SK-N-SH treated with all-trans-retinoic acid at 6 μM for 48 hours (cell line): ENCODE results near the gene MED27.

Experiments
- ATAC-seq: fragments of 200-7000 bp; cut with Tn5 transposase; 3 replicates; pipeline ENCODE4 v1.9.1; 2020; ENCODE audit warnings: mild to moderate bottlenecking, moderate library complexity
- ARNTL ChIP-seq: fragments of 450-650 bp; formaldehyde crosslinking; IDR thresholded peaks from 2 replicates; pipeline ENCODE4 v1.5.0; 2020; ENCODE audit warnings: low read depth, mild to moderate bottlenecking, moderate library complexity, borderline replicate concordance
- BACH2 ChIP-seq: fragments of 250-450 bp; sonication (Bioruptor Pico); IDR thresholded peaks from 2 replicates; pipeline ENCODE4 v1.9.0; 2021; ENCODE audit warnings: mild to moderate bottlenecking, borderline replicate concordance
- ESRRG ChIP-seq: fragments of 250-450 bp; sonication (Bioruptor Pico); IDR thresholded peaks from 2 replicates; pipeline ENCODE4 v1.6.1; 2021; ENCODE audit warnings: mild to moderate bottlenecking
- GLIS3 ChIP-seq: fragments of 250-450 bp; sonication (Bioruptor Pico); IDR thresholded peaks from 2 replicates; pipeline ENCODE4 v1.5.0; 2020; ENCODE audit warnings: mild to moderate bottlenecking, moderate library complexity
- OSR1 ChIP-seq: fragments of 250-450 bp; sonication (Bioruptor Pico); IDR thresholded peaks from 2 replicates; pipeline ENCODE4 v1.8.0; 2022; ENCODE audit warnings: moderate library complexity, mild to moderate bottlenecking, inconsistent platforms
- PPARA ChIP-seq: fragments of 250-450 bp; sonication (Bioruptor Pico); IDR thresholded peaks from 2 replicates; pipeline ENCODE4 v1.5.0; 2020; ENCODE audit warnings: mild to moderate bottlenecking, borderline replicate concordance
- SNAI2 ChIP-seq: fragments of 250-450 bp; sonication (Bioruptor Pico); IDR thresholded peaks from 2 replicates; pipeline ENCODE4 v1.5.0; 2020; ENCODE audit warnings: mild to moderate bottlenecking, moderate library complexity
- TCF4 ChIP-seq: fragments of 250-450 bp; sonication (Bioruptor Pico); IDR thresholded peaks from 2 replicates; pipeline ENCODE4 v1.8.0; 2021; ENCODE audit warnings: mild to moderate bottlenecking, moderate library complexity, borderline replicate concordance
- TOX ChIP-seq: fragments of 250-450 bp; sonication (Bioruptor Pico); IDR thresholded peaks from 2 replicates; pipeline ENCODE4 v1.8.0; 2021; ENCODE audit warnings: mild to moderate bottlenecking, moderate library complexity, borderline replicate concordance
- ZC3H10 ChIP-seq: fragments of 250-450 bp; sonication (Bioruptor Pico); IDR thresholded peaks from 2 replicates; pipeline ENCODE4 v1.5.1; 2021; ENCODE audit warnings: mild to moderate bottlenecking, moderate library complexity
- ZFP3 ChIP-seq: fragments of 250-450 bp; sonication (Bioruptor Pico); IDR thresholded peaks from 2 replicates; pipeline ENCODE4 v1.5.0; 2020; ENCODE audit warnings: mild to moderate bottlenecking, moderate library complexity
- ZNF565 ChIP-seq: fragments of 450-650 bp; formaldehyde crosslinking; conservative IDR thresholded peaks from 2 replicates; pipeline ENCODE4 v1.5.0; 2020; ENCODE audit warnings: low read depth, mild to moderate bottlenecking, moderate library complexity
- ZNF70 ChIP-seq: fragments of 450-650 bp; formaldehyde crosslinking; IDR thresholded peaks from 2 replicates; pipeline ENCODE4 v1.5.0; 2020; ENCODE audit warnings: mild to moderate bottlenecking, moderate library complexity
- ZNF8 ChIP-seq: fragments of 450-650 bp; formaldehyde crosslinking; IDR thresholded peaks from 2 replicates; pipeline ENCODE4 v1.5.0; 2020; ENCODE audit warnings: mild to moderate bottlenecking, moderate library complexity
- TF ChIP-seq, protein P1 (sequence below): fragments of 250-450 bp; sonication (Bioruptor Pico); IDR thresholded peaks from 2 replicates; pipeline ENCODE4 v1.5.1; 2020; ENCODE audit warnings: low read depth, mild to moderate bottlenecking, moderate library complexity
- TF ChIP-seq, protein P2 (sequence below): fragments of 250-450 bp; sonication (Bioruptor Pico); IDR thresholded peaks from 2 replicates; pipeline ENCODE4 v1.8.0; 2020; ENCODE audit warnings: mild to moderate bottlenecking, moderate library complexity, borderline replicate concordance
- TF ChIP-seq, protein P3 (sequence below): fragments of 250-450 bp; sonication (Bioruptor Pico); IDR thresholded peaks from 2 replicates; pipeline ENCODE4 v1.8.0; 2021; ENCODE audit warnings: low read depth, mild to moderate bottlenecking, moderate library complexity, borderline replicate concordance
- TF ChIP-seq, protein P4 (sequence below): fragments of 250-450 bp; sonication (Bioruptor Pico); IDR thresholded peaks from 2 replicates; pipeline ENCODE4 v1.5.1; 2021; ENCODE audit warnings: mild to moderate bottlenecking, moderate library complexity
- TF ChIP-seq, protein P5 (sequence below): fragments of 250-450 bp; sonication (Bioruptor Pico); IDR thresholded peaks from 2 replicates; pipeline ENCODE4 v1.5.0; 2020; ENCODE audit warnings: mild to moderate bottlenecking, moderate library complexity

The MED27 gene

DNA sequence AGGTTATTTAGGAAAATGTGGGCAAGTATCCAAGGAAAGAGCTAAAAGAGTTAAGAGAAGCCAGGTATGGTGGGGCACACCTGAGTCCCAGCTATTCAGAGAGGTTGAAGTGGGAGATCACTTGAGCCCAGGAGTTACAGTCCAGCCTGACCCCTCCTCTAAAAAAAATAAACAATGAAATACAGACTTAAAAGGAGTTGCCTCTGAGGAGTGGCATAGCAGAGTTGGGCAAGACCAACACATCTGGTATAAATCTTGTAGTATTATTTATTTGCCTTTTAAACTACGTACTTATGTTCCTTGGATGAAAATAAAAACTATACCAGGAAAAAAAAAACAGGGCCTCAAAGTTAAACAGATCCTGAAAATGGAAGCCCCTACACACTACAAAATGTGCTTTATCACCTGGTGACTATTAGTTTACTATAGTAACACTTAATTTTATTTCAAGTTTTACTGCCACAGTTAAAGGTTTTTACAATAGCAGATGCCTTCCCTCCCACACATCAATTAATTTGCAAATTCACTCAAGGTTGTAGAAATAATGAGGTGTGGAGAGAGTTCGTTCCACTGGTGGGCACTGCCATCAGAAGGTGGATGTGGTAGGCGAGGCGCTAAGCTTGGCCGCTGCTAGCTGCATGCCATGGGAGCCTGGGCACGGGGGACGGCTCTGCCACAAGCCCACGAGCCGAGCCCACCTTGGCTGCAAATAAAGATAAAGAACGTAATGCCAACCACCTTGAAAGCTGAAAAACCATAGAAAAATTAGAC, 48.0 kb downstream of the MED27 start:
- no peak for ATAC-seq
- TF ChIP-seq TCF4 (CRISPR knock-in tag), result no peak
- TF ChIP-seq, all 23 proteins: peak for 0

DNA sequence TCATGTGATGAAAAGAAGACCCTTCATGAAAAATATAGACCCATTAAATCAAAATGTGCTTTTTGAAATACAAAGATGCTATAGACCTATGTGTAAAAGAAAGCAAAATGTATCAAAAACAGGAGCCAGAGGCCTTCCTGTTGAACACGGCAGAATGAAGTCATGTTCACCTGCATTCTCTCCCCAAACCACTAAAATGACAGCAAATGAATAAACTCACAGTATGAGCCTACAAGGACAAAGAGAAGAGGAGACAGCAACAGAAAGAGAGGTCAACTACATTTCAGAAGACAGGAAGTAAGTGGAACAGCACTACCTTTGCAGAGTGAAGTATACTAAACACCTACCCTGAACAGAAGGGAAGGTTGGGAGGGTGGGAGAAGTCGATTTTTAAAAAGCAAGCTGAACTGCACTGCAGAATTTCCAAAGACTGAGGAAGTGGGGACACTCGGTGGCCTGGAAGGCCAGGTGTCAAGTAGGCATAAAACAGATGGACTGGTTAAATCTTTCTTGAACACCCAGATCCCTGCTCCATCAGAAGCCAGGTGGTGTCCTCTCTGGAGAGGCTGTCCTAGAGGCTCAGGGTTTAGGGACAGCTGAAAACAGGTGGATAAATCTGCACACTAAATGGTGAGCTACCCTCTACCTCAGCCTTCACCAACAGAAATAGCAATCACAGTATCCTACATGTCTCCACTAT, 48.9 kb downstream of the MED27 start:
- no peak for ATAC-seq
- TF ChIP-seq BACH2 (CRISPR knock-in tag), result no peak
- TF ChIP-seq ESRRG (CRISPR knock-in tag), result no peak
- no peak for TF ChIP-seq OSR1
- no peak for TF ChIP-seq ZC3H10 (CRISPR knock-in tag)
- no peak for TF ChIP-seq PPARA (CRISPR knock-in tag)
- TF ChIP-seq ZNF70 (CRISPR knock-in tag), result no peak
- TF ChIP-seq, protein P1, sequence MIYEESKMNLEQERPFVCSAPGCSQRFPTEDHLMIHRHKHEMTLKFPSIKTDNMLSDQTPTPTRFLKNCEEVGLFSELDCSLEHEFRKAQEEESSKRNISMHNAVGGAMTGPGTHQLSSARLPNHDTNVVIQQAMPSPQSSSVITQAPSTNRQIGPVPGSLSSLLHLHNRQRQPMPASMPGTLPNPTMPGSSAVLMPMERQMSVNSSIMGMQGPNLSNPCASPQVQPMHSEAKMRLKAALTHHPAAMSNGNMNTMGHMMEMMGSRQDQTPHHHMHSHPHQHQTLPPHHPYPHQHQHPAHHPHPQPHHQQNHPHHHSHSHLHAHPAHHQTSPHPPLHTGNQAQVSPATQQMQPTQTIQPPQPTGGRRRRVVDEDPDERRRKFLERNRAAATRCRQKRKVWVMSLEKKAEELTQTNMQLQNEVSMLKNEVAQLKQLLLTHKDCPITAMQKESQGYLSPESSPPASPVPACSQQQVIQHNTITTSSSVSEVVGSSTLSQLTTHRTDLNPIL (CRISPR knock-in tag), result no peak
- no peak for TF ChIP-seq SNAI2 (CRISPR knock-in tag)
- TF ChIP-seq GLIS3 (CRISPR knock-in tag), result no peak
- TF ChIP-seq ZFP3 (CRISPR knock-in tag), result no peak
- TF ChIP-seq ARNTL (CRISPR knock-in tag), result no peak
- TF ChIP-seq, protein P2, sequence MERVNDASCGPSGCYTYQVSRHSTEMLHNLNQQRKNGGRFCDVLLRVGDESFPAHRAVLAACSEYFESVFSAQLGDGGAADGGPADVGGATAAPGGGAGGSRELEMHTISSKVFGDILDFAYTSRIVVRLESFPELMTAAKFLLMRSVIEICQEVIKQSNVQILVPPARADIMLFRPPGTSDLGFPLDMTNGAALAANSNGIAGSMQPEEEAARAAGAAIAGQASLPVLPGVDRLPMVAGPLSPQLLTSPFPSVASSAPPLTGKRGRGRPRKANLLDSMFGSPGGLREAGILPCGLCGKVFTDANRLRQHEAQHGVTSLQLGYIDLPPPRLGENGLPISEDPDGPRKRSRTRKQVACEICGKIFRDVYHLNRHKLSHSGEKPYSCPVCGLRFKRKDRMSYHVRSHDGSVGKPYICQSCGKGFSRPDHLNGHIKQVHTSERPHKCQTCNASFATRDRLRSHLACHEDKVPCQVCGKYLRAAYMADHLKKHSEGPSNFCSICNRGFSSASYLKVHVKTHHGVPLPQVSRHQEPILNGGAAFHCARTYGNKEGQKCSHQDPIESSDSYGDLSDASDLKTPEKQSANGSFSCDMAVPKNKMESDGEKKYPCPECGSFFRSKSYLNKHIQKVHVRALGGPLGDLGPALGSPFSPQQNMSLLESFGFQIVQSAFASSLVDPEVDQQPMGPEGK, result no peak
- TF ChIP-seq ZNF8 (CRISPR knock-in tag), result no peak
- TF ChIP-seq, protein P3, sequence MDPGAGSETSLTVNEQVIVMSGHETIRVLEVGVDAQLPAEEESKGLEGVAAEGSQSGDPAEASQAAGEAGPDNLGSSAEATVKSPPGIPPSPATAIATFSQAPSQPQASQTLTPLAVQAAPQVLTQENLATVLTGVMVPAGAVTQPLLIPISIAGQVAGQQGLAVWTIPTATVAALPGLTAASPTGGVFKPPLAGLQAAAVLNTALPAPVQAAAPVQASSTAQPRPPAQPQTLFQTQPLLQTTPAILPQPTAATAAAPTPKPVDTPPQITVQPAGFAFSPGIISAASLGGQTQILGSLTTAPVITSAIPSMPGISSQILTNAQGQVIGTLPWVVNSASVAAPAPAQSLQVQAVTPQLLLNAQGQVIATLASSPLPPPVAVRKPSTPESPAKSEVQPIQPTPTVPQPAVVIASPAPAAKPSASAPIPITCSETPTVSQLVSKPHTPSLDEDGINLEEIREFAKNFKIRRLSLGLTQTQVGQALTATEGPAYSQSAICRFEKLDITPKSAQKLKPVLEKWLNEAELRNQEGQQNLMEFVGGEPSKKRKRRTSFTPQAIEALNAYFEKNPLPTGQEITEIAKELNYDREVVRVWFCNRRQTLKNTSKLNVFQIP, result no peak
- TF ChIP-seq, protein P4, sequence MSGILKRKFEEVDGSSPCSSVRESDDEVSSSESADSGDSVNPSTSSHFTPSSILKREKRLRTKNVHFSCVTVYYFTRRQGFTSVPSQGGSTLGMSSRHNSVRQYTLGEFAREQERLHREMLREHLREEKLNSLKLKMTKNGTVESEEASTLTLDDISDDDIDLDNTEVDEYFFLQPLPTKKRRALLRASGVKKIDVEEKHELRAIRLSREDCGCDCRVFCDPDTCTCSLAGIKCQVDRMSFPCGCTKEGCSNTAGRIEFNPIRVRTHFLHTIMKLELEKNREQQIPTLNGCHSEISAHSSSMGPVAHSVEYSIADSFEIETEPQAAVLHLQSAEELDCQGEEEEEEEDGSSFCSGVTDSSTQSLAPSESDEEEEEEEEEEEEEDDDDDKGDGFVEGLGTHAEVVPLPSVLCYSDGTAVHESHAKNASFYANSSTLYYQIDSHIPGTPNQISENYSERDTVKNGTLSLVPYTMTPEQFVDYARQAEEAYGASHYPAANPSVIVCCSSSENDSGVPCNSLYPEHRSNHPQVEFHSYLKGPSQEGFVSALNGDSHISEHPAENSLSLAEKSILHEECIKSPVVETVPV (CRISPR knock-in tag), result no peak
- TF ChIP-seq, protein P5, sequence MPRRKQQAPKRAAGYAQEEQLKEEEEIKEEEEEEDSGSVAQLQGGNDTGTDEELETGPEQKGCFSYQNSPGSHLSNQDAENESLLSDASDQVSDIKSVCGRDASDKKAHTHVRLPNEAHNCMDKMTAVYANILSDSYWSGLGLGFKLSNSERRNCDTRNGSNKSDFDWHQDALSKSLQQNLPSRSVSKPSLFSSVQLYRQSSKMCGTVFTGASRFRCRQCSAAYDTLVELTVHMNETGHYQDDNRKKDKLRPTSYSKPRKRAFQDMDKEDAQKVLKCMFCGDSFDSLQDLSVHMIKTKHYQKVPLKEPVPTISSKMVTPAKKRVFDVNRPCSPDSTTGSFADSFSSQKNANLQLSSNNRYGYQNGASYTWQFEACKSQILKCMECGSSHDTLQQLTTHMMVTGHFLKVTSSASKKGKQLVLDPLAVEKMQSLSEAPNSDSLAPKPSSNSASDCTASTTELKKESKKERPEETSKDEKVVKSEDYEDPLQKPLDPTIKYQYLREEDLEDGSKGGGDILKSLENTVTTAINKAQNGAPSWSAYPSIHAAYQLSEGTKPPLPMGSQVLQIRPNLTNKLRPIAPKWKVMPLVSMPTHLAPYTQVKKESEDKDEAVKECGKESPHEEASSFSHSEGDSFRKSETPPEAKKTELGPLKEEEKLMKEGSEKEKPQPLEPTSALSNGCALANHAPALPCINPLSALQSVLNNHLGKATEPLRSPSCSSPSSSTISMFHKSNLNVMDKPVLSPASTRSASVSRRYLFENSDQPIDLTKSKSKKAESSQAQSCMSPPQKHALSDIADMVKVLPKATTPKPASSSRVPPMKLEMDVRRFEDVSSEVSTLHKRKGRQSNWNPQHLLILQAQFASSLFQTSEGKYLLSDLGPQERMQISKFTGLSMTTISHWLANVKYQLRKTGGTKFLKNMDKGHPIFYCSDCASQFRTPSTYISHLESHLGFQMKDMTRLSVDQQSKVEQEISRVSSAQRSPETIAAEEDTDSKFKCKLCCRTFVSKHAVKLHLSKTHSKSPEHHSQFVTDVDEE (CRISPR knock-in tag), result no peak

DNA sequence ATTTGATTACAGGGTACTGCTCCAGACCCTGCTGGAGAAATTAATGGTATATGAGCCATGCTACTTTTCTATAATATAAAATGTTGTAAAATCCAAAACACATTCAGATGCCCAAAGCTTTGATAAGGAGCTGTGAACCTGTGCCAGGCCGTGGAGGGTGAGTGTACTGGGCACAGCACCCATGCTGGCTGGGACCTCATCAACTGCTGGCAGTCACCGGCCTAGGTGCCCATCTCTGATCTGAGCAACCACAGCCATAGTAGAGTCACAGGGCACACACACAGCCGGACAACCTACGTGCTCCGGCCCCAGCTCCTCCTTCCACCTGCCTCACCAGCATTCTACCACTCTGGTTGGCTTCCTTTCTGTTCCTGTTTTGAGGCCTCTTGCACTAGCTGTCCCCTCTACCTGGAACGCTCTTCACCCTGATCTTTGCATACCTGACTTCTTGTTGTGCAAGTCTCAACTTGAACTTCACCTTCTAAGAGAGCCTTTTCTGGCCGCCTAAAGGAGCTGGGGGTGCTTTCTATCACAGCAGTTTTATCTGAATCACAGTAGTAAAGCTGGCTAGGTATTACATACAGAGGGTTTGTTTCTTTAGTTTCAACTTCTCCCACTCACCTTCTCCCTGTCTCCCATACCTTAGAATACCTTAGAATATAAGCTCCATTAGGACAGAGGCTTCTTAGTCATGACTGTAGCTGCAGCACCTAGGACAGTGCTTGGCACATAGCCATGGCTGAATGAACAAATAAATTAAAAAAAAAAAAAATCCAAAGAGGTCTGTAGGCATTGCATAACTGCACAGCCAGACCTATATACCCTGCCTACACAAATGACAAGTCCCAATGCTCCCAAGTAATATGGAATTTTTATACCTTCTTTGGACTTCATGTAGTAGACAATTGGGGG, 51.7 kb downstream of the MED27 start:
- TF ChIP-seq, protein P1 (CRISPR knock-in tag), result no peak
- TF ChIP-seq ZNF8 (CRISPR knock-in tag), result no peak
- TF ChIP-seq OSR1, result no peak
- TF ChIP-seq TOX (CRISPR knock-in tag), result no peak
- TF ChIP-seq ZNF70 (CRISPR knock-in tag), result no peak
- no peak for TF ChIP-seq GLIS3 (CRISPR knock-in tag)
- TF ChIP-seq BACH2 (CRISPR knock-in tag), result no peak
- TF ChIP-seq TCF4 (CRISPR knock-in tag), result no peak
- no peak for TF ChIP-seq ZNF565 (CRISPR knock-in tag)
- no peak for ATAC-seq
